Epithelial cell of esophagus (primary cell): ENCODE data around the gene GSTO2.

Experiments used
- DNase-seq: peaks from one replicate; pipeline ENCODE4 v3.0.0; 2010; ENCODE audit warnings: low read depth
- H3K4me3 ChIP-seq: 2 replicates; pipeline ENCODE4 v1.5.1; 2011; ENCODE audit warnings: mild to moderate bottlenecking, low read length, control low read depth
- CTCF ChIP-seq: IDR thresholded peaks from 2 replicates; pipeline ENCODE4 v1.5.1; 2011; ENCODE audit warnings: low read depth, mild to moderate bottlenecking, low read length, control low read depth, inconsistent platforms; ENCODE audit not compliant: insufficient read depth; ENCODE audit errors: missing control alignments

Gene GSTO2

GRCh38 chr10:104253106-104253505 lies 15.9 kb upstream of the GSTO2 start:
- no peak for DNase-seq
- H3K4me3 ChIP-seq = no peak overlapping the region
- TF ChIP-seq CTCF = no peak

- no peak for TF ChIP-seq CTCF
- H3K4me3 ChIP-seq = peak overlapping the region; percentile 71
- no peak for DNase-seq
These were observed 15.2 kb upstream of the GSTO2 start for GRCh38 chr10:104253606-104254410.

GRCh38 chr10:104254493-104255310 lies 14.3 kb upstream of the GSTO2 start, which contains the start of gene GSTO1:
GSTO1 (plus strand) TSS chr10:104254892; CDS start chr10:104254929, 37 bp downstream.
- peak; percentile 65 for DNase-seq
- TF ChIP-seq CTCF = no peak
- peak within 1 kb of the TSS; percentile 71 for H3K4me3 ChIP-seq

GRCh38 chr10:104255311-104255981 lies 13.5 kb upstream of the GSTO2 start:
- no peak for TF ChIP-seq CTCF
- DNase-seq = peak; percentile 75
- peak overlapping the region; percentile 71 for H3K4me3 ChIP-seq

- H3K4me3 ChIP-seq = peak overlapping the region; percentile 71
- TF ChIP-seq CTCF = no peak
- peak; percentile 22 for DNase-seq
These were observed 12.5 kb upstream of the GSTO2 start for GRCh38 chr10:104256335-104256961.

GRCh38 chr10:104257235-104257634 lies 11.7 kb upstream of the GSTO2 start:
- no peak for TF ChIP-seq CTCF
- no peak overlapping the region for H3K4me3 ChIP-seq
- peak; percentile 54 for DNase-seq
